Karpas-422 (cell line): ENCODE results near the gene TRIP12. TPM values are rescaled to one million over a fixed set of nuclear protein-coding genes. Genes with fewer than 3 reads are reported as not detected.
"Not testable (repeated sequence)": the region's sequence is repeated elsewhere in the genome, so short reads cannot be mapped to it uniquely, and the experiment has no call there.

Source experiments
- DNase-seq: peaks from one replicate; pipeline ENCODE4 v3.0.0-alpha.2; 2015
- H2AFZ ChIP-seq: fragments of 200-600 bp; sonication (generic); 2 replicates; pipeline ENCODE4 v1.6.1; 2014; ENCODE audit warnings: antibody characterized with exemption, low read length, mixed read lengths
- H3K27ac ChIP-seq: fragments of 200-600 bp; sonication (generic); 2 replicates; pipeline ENCODE4 v1.5.1; 2014; ENCODE audit warnings: mild to moderate bottlenecking, low read length, moderate library complexity
- H3K27me3 ChIP-seq: fragments of 200-600 bp; sonication (generic); 2 replicates; pipeline ENCODE4 v1.6.1; 2014; ENCODE audit warnings: low read length, mixed read lengths
- H3K36me3 ChIP-seq: fragments of 200-600 bp; sonication (generic); 2 replicates; pipeline ENCODE4 v1.6.1; 2014; ENCODE audit warnings: low read length, mixed read lengths; ENCODE audit not compliant: insufficient read depth
- H3K4me1 ChIP-seq: fragments of 200-600 bp; sonication (generic); 2 replicates; pipeline ENCODE4 v1.6.1; 2014; ENCODE audit warnings: mild to moderate bottlenecking, low read length, mixed read lengths
- H3K4me2 ChIP-seq: fragments of 200-600 bp; sonication (generic); 2 replicates; pipeline ENCODE4 v1.6.1; 2014; ENCODE audit warnings: low read length, low read depth, mild to moderate bottlenecking; ENCODE audit not compliant: poor library complexity, severe bottlenecking
- H3K4me3 ChIP-seq: fragments of 200-600 bp; sonication (generic); 2 replicates; pipeline ENCODE4 v1.5.1; 2014; ENCODE audit warnings: mild to moderate bottlenecking, antibody characterized with exemption, low read length, mixed read lengths
- H3K79me2 ChIP-seq: fragments of 200-600 bp; sonication (generic); 2 replicates; pipeline ENCODE4 v1.6.1; 2014; ENCODE audit warnings: mild to moderate bottlenecking, low read length, mixed read lengths
- H3K9ac ChIP-seq: fragments of 200-600 bp; sonication (generic); 2 replicates; pipeline ENCODE4 v1.6.0; 2014; ENCODE audit warnings: low read length
- H3K9me2 ChIP-seq: fragments of 200-600 bp; sonication (generic), shearing (Covaris generic); replicated peaks from 2 replicates; pipeline ENCODE4 v1.6.0; 2014; ENCODE audit warnings: mild to moderate bottlenecking, low read length, moderate library complexity; ENCODE audit not compliant: insufficient read depth
- H3K9me3 ChIP-seq: fragments of 300-700, 200-600 bp; sonication (generic); 2 replicates; pipeline ENCODE4 v1.6.1; 2014; ENCODE audit warnings: low read length, mixed read lengths
- H4K20me1 ChIP-seq: fragments of 200-600 bp; sonication (generic); 2 replicates; pipeline ENCODE4 v1.6.1; 2014; ENCODE audit warnings: mild to moderate bottlenecking, antibody characterized with exemption, low read length, low read depth; ENCODE audit not compliant: insufficient read depth
- total RNA-seq: library from RNA; depleted of rRNA; stranded (reverse); fragments of >200 nt; shearing (Covaris generic); gene quantifications from 2 replicates; pipeline ENCODE4 v1.2.3, GENCODE V29; 2014; ENCODE audit warnings: low replicate concordance

TRIP12 gene
- total RNA-seq, 1 experiment from 2014 or later = 187 TPM

DNA sequence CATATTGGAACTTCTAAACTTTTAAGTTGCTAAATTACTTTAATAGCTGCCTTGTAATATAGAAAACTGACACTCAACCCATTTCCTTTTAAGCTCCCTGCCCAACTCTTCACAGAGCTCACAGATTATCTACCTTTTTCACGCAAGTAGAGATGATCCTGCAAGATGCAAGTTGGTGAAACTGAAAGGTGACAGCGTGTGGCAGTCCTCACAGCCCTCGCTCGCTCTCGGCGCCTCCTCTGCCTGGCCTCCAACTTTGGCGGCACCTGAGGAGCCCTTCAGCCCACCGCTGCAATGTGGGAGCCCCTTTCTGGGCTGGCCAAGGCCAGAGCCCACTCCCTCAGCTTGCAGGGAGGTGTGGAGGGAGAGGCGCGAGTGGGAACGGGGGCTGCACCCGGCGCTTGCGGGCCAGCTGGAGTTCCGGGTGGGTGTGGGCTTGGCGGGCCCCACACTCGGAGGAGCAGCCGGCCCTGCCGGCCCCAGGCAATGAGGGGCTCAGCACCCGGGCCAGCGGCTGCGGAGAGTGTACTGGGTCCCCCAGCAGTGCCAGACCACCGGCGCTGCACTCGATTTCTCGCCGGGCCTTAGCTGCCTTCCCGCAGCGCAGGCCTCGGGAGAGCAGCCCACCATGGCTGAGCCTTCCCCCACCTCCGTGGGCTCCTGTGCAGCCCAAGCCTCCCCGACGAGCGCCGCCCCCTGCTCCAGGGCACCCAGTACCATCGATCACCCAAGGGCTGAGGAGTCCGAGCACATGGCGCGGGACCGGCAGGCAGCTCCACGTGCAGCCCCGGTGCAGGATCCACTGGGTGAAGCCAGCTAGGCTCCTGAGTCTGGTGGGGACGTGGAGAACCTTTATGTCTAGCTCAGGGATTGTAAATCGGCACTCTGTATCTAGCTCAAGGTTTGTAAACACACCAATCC is 71.2 kb downstream of the TRIP12 start:
- H3K9me2 ChIP-seq, H2AFZ ChIP-seq, H3K27me3 ChIP-seq, H3K4me2 ChIP-seq, DNase-seq, H3K4me3 ChIP-seq, H3K9me3 ChIP-seq, H3K4me1 ChIP-seq, H4K20me1 ChIP-seq, H3K27ac ChIP-seq, H3K9ac ChIP-seq: not testable (repeated sequence)
- Histone ChIP-seq H3K79me2 (peaks cover 88% of the 10 kb centered on the region), H3K36me3 (peaks cover 36% of the 10 kb centered on the region; the same call in 1 of the 2 replicates)

- H3K36me3 ChIP-seq = peaks cover 27% of the 10 kb centered on the region; the same call in 1 of the 2 replicates
- no peaks in the 10 kb centered on the region for H3K9me3 ChIP-seq
- no peak overlapping the region for H3K4me3 ChIP-seq
- DNase-seq = no peak
- H3K79me2 ChIP-seq = peaks cover 88% of the 10 kb centered on the region
- no peak overlapping the region for H2AFZ ChIP-seq
- H3K4me2 ChIP-seq = no peak overlapping the region
- H3K27me3 ChIP-seq = no peaks in the 10 kb centered on the region
- no peak overlapping the region for H3K27ac ChIP-seq
- H3K9ac ChIP-seq = no peak overlapping the region
- H3K4me1 ChIP-seq = no peaks in the 10 kb centered on the region
- H4K20me1 ChIP-seq = no peaks in the 10 kb centered on the region
- no peaks in the 10 kb centered on the region for H3K9me2 ChIP-seq
These were observed 72.7 kb downstream of the TRIP12 start for GRCh38 chr2:229849073-229849472.

GRCh38 chr2:229843613-229844012 is 78.2 kb downstream of the TRIP12 start:
- no peak overlapping the region for H3K4me2 ChIP-seq
- no peaks in the 10 kb centered on the region for H4K20me1 ChIP-seq
- H3K4me3 ChIP-seq = no peak overlapping the region
- peaks cover 30% of the 10 kb centered on the region; the same call in 1 of the 2 replicates for H3K36me3 ChIP-seq
- peaks cover 94% of the 10 kb centered on the region for H3K79me2 ChIP-seq
- H3K27me3 ChIP-seq = no peaks in the 10 kb centered on the region
- H3K4me1 ChIP-seq = peaks cover 3% of the 10 kb centered on the region; the same call in 1 of the 2 replicates
- H3K27ac ChIP-seq = no peak overlapping the region
- H3K9ac ChIP-seq = no peak overlapping the region
- DNase-seq = no peak
- no peaks in the 10 kb centered on the region for H3K9me3 ChIP-seq
- H3K9me2 ChIP-seq = no peaks in the 10 kb centered on the region
- no peak overlapping the region for H2AFZ ChIP-seq

DNA sequence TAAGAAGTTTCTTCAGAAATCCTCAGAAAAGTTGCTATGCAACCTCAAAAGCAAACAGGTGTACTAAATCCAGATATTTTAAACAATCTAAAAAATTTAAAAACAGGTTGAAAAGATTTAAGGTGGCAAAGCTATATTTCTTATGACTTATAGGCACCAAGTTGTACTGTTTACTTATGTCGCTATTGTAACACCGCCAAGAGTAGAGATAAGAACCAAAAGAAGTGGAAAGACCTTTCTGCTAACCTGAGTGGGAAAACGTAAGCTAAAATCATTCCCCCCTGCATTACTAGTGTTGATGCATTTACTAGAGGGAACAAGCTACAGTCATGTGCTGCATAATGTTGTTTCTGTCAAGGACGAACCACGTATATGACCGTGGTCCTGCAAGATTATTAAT is 83.1 kb downstream of the TRIP12 start:
- H3K9ac ChIP-seq = no peak overlapping the region
- no peak for DNase-seq
- no peaks in the 10 kb centered on the region for H4K20me1 ChIP-seq
- H3K27me3 ChIP-seq = no peaks in the 10 kb centered on the region
- H3K4me1 ChIP-seq = peaks cover 3% of the 10 kb centered on the region; the same call in 1 of the 2 replicates
- no peak overlapping the region for H3K27ac ChIP-seq
- no peak overlapping the region for H3K4me2 ChIP-seq
- H3K36me3 ChIP-seq = peaks cover 34% of the 10 kb centered on the region; the same call in 1 of the 2 replicates
- H3K79me2 ChIP-seq = peaks cover 87% of the 10 kb centered on the region
- no peak overlapping the region for H3K4me3 ChIP-seq
- no peak overlapping the region for H2AFZ ChIP-seq
- no peaks in the 10 kb centered on the region for H3K9me2 ChIP-seq
- H3K9me3 ChIP-seq = no peaks in the 10 kb centered on the region

GRCh38 chr2:229836847-229837246 is 85.0 kb downstream of the TRIP12 start:
- no peaks in the 10 kb centered on the region for H3K9me2 ChIP-seq
- H3K27ac ChIP-seq = no peak overlapping the region
- DNase-seq = no peak
- H4K20me1 ChIP-seq = no peaks in the 10 kb centered on the region
- peaks cover 31% of the 10 kb centered on the region; the same call in 1 of the 2 replicates for H3K36me3 ChIP-seq
- no peaks in the 10 kb centered on the region for H3K27me3 ChIP-seq
- H3K4me2 ChIP-seq = no peak overlapping the region
- no peak overlapping the region for H3K9ac ChIP-seq
- no peaks in the 10 kb centered on the region for H3K9me3 ChIP-seq
- no peak overlapping the region for H2AFZ ChIP-seq
- H3K4me1 ChIP-seq = peaks cover 7% of the 10 kb centered on the region
- H3K4me3 ChIP-seq = no peak overlapping the region
- peaks cover 87% of the 10 kb centered on the region for H3K79me2 ChIP-seq

GRCh38 chr2:229835596-229836283 is 86.1 kb downstream of the TRIP12 start:
- Histone ChIP-seq H3K27ac (no peak overlapping the region), H3K4me3 (no peak overlapping the region), H3K4me1 (peaks cover 7% of the 10 kb centered on the region), H3K9ac (no peak overlapping the region), H4K20me1 (no peaks in the 10 kb centered on the region), H2AFZ (no peak overlapping the region), H3K4me2 (no peak overlapping the region), H3K36me3 (peaks cover 33% of the 10 kb centered on the region; the same call in 1 of the 2 replicates), H3K9me2 (no peaks in the 10 kb centered on the region), H3K79me2 (peaks cover 83% of the 10 kb centered on the region), H3K27me3 (no peaks in the 10 kb centered on the region), H3K9me3 (no peaks in the 10 kb centered on the region)
- no peak for DNase-seq

GRCh38 chr2:229834368-229834767 is 87.4 kb downstream of the TRIP12 start:
- not testable (repeated sequence) for H3K27me3 ChIP-seq

DNA sequence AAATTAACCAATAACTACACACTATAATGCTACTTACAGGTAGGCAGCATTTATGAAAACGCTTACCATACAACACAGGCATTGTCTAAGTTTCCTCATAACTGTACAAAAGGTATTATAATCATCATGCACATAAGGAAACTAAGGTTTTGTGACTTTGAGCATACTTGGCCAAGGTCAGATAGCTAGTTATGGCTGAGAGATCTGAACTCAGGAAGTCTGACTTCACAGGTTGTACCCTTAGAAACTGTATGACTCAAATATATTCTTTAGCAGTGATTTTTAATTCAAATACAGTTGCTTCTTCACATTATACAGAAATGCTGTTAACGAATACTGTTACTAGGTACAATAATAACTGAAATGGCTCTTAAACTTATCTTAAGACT is 89.3 kb downstream of the TRIP12 start:
- Histone ChIP-seq H3K9me3 (no peaks in the 10 kb centered on the region), H3K27ac (0 out of 2 replicates have a peak overlapping the region, but pooled peaks have one; percentile 23), H4K20me1 (no peaks in the 10 kb centered on the region), H3K27me3 (no peaks in the 10 kb centered on the region), H3K4me2 (no peak overlapping the region), H3K4me3 (no peak overlapping the region), H3K9ac (no peak overlapping the region), H3K4me1 (peaks cover 7% of the 10 kb centered on the region), H3K36me3 (peaks cover 44% of the 10 kb centered on the region; the same call in 1 of the 2 replicates), H3K79me2 (peaks cover 69% of the 10 kb centered on the region), H3K9me2 (no peaks in the 10 kb centered on the region), H2AFZ (no peak overlapping the region)
- no peak for DNase-seq

More at GRCh38 chr2:229834368-229834767, 87.4 kb downstream of the TRIP12 start:
- not testable (repeated sequence) for H3K9me3 ChIP-seq, H3K27ac ChIP-seq, DNase-seq, H3K9me2 ChIP-seq, H4K20me1 ChIP-seq, H2AFZ ChIP-seq, H3K4me3 ChIP-seq, H3K9ac ChIP-seq, H3K4me1 ChIP-seq, H3K4me2 ChIP-seq
- H3K36me3 ChIP-seq = peaks cover 40% of the 10 kb centered on the region; the same call in 1 of the 2 replicates
- peaks cover 74% of the 10 kb centered on the region for H3K79me2 ChIP-seq
